Stimulated activated CD4-positive, alpha-beta T cell treated with anti-CD3 and anti-CD28 coated beads, Interleukin-1b, Interleukin-23, amount 100 ng/mL, for 48 hours (primary cell): ENCODE results near the gene CYP4F12.

Source experiments
- DNase-seq: peaks from one replicate; pipeline ENCODE4 v3.0.0-alpha.2; 2020

The CYP4F12 gene

GRCh38 chr19:15717809-15718208 is 44.9 kb downstream of the CYP4F12 start:
- no peak for DNase-seq

- no peak for DNase-seq
These were observed 48.4 kb downstream of the CYP4F12 start for GRCh38 chr19:15721268-15721667.

GRCh38 chr19:15722956-15723355 is 50.1 kb downstream of the CYP4F12 start:
- no peak for DNase-seq

GRCh38 chr19:15727724-15728123 is 54.8 kb downstream of the CYP4F12 start, which contains the start of gene OR10H2:
Gene OR10H2 (plus strand): TSS chr19:15728024. CDS start chr19:15728044, 20 bp downstream.
- DNase-seq: no peak

- no peak for DNase-seq
These were observed 57.7 kb downstream of the CYP4F12 start for GRCh38 chr19:15730538-15730937.

DNA sequence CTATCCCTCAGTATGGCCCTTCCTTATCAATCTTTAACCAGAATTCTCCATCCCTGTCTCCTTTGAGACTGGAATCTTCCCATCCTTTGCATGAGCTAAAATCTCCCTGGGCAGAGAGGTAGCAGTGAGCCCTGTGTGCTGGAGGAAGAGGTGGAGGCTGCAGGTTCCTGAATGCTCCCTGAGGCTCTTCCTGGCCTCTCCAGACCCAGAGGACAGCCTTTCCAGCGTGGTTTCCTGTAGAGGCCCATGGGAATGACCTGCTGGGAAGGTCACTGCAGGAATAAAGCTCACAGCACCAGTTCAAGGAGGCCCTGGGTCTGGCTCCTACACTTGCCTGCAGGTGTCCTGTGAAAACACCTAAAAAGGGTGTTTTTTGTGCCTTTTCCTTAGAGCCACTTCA is 59.5 kb downstream of the CYP4F12 start:
- DNase-seq: no peak

DNA sequence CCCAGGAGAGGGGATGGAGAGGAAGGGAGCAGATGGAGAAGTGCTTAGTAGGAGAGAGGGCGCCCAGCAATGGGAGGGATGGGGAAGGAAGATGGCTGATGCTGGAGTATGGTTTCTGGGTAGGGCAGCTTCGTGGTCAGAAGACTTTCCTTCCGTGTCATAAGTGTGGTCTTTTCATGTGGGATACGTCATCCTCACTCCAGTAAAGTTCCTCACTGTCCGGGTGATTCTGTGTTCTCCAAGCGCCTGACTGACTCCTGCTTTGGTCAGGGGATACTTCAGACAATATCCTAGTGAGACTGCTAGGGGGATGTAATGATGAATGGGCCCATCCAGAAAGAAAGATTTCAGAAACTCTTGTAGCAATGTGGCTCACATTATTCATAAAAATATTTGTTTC is 61.0 kb downstream of the CYP4F12 start:
- no peak for DNase-seq

DNA sequence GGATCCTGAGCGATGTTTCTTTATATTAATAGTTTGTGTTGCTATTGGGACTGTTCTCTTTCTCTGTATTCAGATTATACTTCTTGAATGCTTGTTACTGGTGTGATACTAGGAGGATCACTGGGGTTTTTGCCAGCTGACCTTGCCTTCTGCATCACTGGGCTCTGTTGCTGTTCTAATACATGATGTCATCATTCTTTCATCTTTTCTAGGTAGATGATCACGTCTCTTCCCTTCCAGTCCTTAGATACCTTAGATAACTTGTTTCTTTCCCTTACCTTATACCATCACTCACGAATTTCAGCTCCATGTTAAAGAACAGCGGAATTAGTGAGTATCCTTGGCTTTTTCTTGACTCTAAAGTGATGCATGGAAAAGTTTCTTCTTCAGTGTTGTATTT is 64.8 kb downstream of the CYP4F12 start, which contains the start of gene OR10H3:
Gene OR10H3 (plus strand): TSS at position 264 of the 400 bp plus-strand sequence. CDS start 3,408 bp downstream, outside the sequence.
- no peak for DNase-seq

GRCh38 chr19:15740785-15741184 is 67.9 kb downstream of the CYP4F12 start:
- no peak for DNase-seq
